GM18870 (cell line): ENCODE measurements around the gene OR56A5.
"Not testable (repeated sequence)": the region's sequence is repeated elsewhere in the genome, so short reads cannot be mapped to it uniquely, and the experiment has no call there.

Experiments
- ATAC-seq: cut with Tn5 transposase; IDR thresholded peaks from one replicate; pipeline ENCODE4 v1.9.1; 2021; ENCODE audit warnings: moderate library complexity; ENCODE audit not compliant: unreplicated experiment

OR56A5 gene, protein sequence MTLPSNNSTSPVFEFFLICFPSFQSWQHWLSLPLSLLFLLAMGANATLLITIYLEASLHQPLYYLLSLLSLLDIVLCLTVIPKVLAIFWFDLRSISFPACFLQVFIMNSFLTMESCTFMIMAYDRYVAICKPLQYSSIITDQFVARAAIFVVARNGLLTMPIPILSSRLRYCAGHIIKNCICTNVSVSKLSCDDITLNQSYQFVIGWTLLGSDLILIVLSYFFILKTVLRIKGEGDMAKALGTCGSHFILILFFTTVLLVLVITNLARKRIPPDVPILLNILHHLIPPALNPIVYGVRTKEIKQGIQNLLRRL

DNA sequence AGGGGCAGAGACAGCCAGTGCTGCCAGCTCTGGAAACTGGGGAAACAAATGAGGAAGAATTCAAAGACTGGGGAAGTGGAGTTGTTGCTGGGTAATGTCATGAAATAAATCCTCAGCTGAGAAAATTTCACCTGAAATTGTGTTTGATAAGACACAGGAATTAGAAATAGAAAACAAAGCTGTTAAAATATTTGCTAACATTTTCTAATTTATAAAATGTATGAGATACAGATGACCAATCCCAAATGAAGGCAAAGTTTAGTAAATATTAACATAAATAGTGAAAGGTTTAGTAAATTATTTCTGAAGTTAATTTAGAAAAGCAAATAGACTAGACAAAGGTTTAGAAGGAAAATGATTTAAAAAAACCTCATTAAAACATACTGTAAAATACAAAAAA lies at the start of gene OR56A5:
Gene OR56A5, minus strand, starts transcription at position 101 of the 400 bp plus-strand sequence. Its CDS starts 0 bp downstream, at position 101.
- no peak for ATAC-seq

DNA sequence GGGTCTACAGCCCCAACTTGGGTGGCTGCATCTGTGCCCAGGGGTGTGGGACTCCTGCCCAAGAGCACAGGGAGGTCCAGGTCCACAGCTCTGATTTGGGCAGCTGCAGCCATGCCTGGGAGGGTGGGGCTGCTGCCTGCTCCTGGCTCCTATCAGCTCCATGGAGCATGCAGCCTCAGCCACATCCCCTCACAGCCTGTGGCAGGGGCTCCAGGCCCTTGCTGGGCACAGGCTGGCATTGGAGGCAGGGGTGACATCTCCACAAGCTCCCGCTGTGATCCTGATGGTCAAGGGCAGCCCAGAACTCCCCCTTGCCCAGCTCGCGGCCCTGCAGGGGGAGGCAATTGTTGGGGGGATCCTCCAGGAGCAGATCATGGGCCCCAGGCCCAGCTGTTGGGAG lies 44.7 kb upstream of the OR56A5 start:
- no peak for ATAC-seq

DNA sequence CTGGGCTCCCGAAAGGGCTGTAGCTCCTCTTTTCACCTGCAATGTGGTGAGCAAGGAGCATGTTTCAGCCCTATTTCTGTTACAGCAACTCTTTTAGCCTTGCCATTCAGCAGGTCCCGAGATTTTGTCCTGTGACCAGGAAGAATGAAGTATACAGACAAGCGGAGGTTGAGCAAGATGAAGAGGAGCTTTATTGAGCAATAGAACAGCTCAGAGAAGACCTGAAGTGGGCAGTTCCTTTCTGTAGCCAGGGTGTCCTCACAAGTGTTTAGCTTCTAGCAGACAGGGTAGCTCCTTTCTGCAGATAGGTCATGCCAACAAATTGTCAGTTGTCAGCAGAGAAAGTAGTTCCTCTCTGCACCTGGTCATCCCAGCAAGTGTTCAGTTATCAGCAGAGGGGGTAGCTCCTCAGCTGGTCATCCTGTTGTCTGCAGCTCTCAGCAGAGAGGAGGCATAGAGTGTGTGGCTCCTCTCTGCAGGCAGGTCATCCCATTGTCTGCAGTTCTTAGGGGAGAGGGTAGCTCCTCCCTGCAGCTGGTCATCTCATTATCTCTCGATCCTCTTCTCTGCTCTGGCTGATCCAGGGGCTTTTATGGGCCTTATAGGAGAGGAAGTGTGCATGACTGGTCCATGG lies 43.9 kb upstream of the OR56A5 start:
- no peak for ATAC-seq

DNA sequence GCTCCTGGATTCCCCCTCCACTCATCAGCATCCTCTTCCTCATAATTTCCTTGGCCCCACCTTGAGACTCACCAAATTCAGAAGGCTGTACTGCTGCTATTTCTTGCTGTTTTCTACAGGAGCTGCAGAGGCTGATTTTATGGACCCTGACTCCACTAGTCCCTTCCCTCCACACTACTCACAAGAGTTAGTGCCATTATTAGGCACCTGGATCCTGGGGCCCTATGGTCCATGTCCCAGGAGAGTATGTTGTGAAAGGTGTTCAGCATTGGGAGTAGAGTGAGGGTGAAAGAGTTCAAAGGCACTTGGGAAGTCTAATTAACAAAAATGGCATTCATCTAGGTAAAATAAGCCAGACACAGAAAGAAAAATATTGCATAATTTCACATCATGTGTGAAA lies 38.6 kb upstream of the OR56A5 start, which contains the start of gene OR56A4:
Gene OR56A4, minus strand, starts transcription at position 101 of the 400 bp plus-strand sequence. CDS start 3,954 bp downstream, outside the sequence.
- no peak for ATAC-seq

DNA sequence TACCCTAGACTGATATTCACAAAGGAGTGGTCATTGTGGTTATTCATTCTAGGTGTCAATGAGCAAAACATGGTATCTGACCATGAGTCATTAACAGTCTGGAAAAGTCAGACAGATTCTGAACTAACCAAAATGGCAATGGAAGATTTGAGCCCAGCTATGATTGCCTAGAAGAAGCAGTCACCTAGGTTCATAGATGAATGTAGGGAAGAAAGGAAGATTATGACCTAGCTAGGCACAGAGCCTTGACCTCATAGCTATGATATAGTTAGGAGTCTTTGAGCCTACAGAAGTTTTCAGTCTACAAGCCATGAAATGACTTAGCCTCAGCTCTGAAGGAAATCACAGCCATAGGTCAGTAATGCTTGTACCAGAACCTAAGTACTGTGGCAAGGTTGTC lies 38.1 kb upstream of the OR56A5 start:
- ATAC-seq: no peak

DNA sequence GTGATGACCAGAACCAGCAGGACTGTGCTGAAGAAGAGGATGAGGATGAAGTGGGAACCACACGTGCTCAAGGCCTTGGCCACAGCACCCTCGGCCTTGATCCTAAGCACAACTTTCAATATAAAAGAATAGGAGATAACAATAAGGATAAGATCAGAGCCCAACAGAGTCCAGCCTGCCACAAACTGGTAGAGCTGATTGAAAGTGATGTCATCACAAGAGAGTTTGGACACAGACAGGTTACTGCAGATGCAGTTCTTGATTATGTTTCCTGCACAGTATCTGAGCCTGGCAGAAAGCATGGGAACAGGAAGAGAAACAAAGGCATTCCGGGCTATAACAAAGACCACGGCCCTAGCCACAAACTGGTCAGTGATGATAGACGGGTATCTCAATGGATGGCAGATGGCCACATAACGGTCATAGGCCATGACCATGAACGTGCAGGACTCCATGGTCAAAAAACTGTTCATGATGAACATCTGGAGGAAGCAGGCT lies 34.0 kb upstream of the OR56A5 start:
- ATAC-seq: no peak

DNA sequence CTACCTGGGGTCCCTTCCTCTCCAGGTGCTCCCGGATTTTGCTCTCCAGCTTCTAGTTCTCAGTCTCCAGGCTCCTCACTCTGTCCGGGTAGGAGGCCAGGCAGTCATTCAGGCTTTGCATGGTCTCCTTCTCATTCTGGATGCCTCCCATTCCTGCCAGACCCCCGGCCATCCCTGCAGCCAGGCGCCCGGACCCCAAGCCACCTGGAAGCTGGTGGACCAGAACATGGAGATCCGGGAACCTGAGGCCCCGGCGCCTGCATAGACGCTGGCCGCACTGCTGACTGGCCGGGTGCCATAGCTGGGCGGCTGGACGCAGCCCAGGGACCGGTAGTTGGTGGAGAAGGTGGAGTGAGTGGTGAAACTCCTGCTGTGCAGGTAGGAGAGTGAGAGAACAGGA lies 26.5 kb upstream of the OR56A5 start:
- ATAC-seq: no peak

DNA sequence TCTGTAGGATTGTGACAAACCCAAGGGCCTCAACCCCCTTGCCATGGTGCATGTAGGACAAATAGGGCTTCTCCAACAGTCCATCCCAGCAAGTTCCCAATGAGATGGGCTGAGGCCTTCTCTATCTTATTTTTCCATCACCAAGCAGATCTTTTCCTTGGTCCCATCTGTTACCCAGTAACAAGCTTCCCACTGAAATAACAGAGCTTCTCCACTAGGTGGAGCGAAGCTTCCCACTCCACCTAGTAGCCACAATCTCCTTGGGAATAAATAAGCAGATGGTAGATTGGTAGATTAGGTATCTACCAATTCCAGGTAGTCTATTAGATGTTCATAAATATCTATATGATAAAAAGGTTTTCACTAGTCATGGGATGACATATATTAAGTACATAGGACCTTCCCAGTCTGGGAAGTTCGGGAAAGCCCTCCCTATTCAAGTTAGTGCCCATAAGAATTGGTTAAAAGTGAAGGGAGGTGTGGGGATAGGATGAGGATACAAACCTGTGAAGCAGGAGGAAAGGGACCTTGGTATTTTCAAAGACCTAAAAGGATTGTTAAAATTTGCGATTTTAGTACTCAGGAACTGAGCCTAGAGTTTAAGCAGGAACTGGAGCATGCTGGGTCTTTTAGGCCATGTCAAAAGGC lies 24.4 kb upstream of the OR56A5 start:
- ATAC-seq: no peak

DNA sequence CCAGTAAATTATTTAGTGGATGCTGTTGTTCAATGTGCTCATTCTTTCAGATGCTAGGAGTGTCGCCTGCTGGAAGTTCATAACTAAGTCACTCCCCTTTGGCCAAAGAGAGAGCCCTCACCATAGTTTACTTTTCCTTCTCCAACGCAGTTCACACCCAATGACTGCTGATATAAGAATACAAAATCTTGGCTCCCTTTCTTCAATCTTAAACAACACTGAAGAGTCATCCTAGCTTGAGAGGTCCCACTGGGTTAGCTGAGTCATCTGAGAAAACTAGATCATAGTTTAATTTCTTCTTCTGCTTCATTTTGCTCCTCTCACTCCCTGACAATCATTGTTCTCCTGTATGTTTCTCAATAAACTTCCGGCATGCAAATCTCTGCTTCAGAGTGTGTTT lies 23.9 kb upstream of the OR56A5 start:
- ATAC-seq: no peak

DNA sequence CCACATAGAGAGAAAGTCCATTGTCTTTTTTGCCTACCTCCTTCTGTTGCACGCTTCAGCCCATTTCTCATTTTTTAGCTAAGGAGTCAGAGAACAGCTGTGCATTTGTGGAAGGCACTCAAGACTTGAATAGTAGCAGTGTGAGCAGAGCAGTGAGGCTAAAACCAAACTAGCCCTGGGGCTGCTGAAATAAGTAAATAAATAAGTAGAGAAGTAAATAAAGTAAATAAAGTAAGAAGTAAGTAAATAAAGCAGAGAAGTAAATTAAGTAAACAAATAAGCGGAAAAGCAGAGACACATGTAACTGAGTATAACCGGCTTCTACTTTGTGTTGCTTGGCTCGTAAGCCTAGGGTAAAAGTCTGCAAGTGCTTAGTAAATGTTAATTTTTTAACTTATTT lies 20.9 kb upstream of the OR56A5 start:
- no peak for ATAC-seq

DNA sequence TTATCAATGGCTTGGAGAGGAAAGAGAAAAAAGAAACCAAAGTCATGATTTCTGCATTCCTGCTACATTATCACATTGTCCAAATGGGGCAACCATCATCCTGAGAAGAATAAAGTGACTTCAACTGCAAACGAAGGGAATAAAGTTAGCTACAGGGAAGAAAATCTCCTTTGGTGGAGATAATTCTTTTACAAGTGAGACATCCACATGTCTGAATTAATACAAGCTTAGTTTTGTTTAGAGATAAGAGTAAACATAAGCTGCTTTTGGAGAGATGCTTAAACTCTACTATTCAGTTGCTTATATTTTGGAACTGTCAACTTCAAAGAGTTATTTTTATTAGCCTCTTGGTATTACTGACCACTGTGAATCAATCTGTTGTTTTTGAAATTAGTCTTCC lies 18.6 kb upstream of the OR56A5 start, which contains the start of gene OR52L1:
Gene OR52L1, minus strand, starts transcription at position 101 of the 400 bp plus-strand sequence. Its CDS starts 55 bp downstream, at position 46.
- ATAC-seq: no peak

DNA sequence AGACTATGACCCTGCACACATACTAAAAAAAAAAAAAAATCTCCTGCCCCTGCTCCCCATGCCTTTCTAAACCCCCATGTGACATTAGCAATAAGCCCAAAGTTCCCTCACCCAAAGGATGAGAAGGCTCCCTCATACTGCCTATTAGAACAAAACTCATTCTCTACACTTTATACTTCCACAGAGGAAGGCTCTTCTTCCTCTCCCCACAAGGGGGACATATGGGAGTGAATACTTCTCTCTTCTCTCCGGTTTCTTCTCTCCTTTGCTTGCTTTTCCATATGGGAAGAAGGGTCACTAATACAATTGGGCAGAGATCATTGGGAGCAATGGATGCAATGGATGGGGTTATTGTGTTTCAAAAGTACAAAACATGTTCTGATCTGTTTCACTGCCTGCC lies 15.1 kb upstream of the OR56A5 start:
- ATAC-seq: no peak

DNA sequence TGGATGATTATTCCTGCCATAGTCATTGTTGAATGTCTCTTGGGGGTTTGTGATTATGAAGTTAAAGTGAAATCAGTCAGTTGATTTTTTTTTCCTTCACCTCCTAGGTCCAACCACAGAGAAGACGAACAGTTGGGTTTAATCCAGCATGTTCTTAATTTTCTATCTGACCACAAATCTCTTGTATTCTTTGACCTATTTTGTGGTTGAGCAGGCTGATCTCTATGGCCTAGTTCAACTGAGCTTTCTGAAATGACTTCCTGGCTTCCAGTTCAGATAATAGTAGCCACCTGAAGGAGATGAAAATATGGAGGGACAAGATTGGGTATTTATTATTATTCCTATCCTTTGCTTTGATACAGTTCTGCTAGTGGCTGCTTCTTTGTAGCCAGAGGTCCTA lies 5.2 kb upstream of the OR56A5 start:
- ATAC-seq: no peak

DNA sequence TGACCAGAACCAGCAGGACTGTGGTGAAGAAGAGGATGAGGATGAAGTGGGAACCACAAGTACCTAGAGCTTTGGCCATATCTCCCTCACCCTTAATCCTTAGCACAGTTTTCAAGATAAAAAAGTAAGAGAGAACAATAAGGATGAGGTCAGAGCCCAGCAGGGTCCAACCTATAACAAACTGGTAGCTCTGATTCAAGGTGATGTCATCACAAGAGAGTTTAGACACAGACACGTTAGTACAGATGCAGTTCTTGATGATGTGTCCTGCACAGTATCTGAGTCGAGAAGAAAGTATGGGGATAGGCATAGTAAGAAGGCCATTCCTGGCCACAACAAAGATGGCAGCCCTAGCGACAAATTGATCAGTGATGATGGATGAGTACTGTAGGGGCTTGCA lies 586 bp downstream of the OR56A5 start:
- ATAC-seq: no peak

DNA sequence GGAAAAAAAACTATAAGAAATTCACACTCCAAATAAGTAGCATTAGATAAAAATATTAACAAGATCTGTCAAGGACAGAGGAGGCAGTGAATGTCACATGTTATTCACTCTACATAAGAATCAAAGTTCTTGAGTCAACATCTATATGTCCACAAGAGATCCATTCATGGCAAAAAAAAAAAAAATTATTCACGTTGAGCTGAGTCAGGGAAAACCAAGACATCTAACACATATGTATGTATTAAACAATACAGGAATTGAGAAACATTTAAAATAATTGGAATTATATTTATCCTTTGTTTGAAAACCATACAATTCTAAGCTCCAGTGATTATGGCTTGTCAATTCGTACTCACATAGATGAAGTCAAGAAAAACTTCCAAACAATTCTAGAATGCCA lies 1.3 kb downstream of the OR56A5 start:
- no peak for ATAC-seq

DNA sequence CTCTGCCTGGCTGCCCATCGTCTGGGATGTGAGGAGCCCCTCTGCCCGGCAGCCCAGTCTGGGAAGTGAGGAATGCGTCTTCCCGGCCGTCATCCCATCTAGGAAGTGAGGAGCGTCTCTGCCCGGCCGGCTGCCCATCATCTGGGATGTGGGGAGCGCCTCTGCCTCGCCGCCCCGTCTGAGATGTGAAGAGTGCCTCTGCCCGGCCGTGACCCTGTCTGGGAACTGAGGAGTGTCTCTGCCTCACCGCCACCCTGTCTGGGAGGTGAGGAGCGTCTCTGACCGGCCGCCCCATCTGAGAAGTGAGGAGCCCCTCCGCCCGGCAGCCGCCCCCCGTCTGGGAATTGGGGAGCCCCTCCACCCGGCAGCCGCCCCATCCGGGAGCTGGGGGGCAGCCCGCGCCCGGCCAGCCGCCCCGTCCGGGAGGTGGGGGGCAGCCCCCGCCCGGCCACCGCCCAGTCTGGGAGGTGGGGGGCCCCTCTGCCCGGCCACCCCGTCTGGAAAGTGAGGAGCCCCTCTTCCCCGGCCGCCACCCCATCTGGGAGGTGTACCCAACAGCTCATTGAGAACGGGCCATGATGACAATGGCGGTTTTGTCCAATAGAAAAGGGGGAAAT lies 7.5 kb downstream of the OR56A5 start:
- ATAC-seq: not testable (repeated sequence)

DNA sequence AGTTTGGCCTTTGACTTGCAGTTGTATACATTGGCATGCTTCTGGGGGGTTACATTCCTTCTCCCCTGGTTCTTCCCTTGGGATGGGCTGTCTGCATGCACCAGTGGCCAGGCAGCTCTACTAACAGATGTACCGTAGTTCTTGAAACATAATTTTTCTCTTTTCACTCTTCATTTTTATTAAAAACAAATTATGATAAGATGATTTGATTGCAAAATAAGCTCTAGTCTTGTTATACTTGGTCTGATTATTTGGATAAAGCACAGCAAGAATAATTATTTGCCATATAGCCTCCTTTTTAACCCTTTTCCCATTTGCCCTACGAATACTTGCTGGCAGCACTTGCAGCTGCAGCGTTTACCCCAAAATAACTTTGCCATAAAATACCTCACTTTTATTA lies 12.7 kb downstream of the OR56A5 start:
- ATAC-seq: no peak

DNA sequence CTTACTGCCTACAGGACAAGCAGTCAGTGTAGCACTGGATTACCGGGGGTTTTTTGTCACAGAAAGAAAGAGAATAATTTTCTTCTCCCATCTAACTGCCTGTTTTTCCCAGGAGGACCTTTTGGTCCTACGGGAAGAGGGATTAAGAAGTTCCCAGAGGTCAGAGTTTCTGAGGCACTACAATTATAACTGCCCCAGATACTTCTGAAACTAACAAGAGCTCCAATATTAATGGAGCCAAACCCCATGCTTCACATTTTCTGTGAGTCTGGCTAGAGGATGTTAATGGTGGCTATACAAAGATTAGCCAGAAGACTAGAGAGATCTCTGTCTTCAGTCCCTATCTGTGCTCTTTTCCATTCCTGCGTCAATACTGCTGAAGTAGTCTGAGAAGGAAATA lies 26.3 kb downstream of the OR56A5 start, which contains the start of gene OR56A3:
Gene OR56A3, plus strand, starts transcription at position 301 of the 400 bp plus-strand sequence. CDS start 5,096 bp downstream, outside the sequence.
- no peak for ATAC-seq

DNA sequence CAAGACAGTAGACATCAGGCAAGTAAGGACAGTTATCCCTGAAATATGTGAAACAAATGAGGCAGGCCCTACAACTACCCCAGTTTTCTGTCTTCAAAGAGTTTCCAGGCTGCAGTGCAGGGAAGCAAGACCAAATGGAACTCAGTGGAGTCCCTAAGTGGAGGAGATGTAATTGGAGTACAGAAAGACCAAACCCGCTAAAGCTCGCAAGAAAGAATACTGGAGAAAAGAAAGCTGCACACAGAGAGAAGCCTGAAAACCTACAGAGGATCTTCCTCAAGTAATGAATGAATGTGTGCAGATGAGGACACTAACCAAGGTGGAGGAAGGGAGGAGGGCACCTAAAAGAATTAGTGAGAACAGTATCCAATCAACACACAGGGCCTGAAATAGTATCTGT lies 27.5 kb downstream of the OR56A5 start:
- no peak for ATAC-seq

DNA sequence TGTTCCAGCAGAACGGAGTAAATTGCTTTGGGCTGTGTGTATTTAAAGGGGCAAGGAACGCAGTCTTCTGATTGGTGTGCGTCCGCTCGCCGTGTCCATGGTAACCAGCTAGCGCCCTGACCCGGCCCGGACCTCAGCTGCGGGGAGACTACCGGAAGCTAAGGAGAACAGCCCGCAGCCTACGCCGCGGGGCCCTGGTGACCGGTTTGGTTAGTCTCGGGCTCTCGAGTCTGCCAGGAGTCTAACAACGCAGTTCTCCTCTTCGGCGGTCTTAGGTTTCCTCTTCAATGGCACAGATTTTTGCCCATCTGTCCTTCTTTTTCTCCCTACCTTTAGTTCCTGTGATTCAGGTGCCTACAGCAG lies 29.7 kb downstream of the OR56A5 start:
- ATAC-seq: no peak

DNA sequence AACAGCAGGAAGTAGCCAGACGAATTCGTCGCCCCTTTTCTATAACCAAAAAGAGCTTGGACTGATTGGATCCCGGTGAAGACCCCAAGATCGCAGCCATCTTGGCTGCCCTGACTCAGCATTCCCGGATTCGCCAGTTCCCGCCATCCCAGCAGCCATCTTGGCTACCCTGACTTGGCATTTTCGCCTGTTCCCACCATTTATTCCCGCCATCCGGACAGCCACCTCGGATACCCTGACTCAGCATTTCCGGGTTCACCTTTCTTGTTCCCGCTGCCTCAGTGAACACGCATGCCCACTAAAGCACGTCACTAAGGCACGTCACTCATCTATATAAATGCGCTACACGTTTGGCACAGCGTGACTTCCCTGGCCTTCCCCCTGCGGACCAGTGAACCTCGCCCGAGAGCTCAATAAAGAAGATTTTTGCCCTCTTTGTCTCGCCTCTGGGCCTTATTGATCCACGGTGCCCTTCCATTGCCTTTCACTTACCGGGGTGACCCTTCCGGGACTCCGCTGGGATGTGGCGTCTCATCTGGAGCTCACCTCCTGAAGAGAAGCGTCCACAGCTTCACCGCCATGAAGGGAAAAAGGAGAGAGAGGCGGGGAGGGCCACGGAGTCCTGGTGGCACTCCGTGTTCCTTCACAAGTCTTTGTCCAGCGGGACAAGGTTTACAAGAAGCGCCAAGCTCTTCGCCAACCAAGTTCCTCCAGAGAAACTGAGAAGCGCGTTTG lies 30.3 kb downstream of the OR56A5 start:
- no peak for ATAC-seq
